Thyroid gland (tissue), 4 donors: ENCODE measurements around the gene ABHD12B. TPM values are rescaled to one million over a fixed set of nuclear protein-coding genes. Genes with fewer than 3 reads are reported as not detected.

Experiments used
- DNase-seq, 2 donors: peaks; one replicate each; pipeline ENCODE4 v3.0.0-alpha.2; 2019
- H3K27ac ChIP-seq, 3 donors: fragments of 200-600 bp; sonication (generic); 1 replicate in 2 of 3; 2 replicates in 1 of 3; pipeline ENCODE4 v1.5.1; 2016 to 2019; ENCODE audit warnings: mild to moderate bottlenecking in 1 of 3, moderate library complexity in 1 of 3
- H3K27me3 ChIP-seq: fragments of 200-600 bp; sonication (generic); one replicate; pipeline ENCODE4 v1.5.1; 2019
- H3K36me3 ChIP-seq, 2 donors: fragments of 200-600 bp; sonication (generic); one replicate each; pipeline ENCODE4 v1.5.1; 2016 to 2019
- H3K4me1 ChIP-seq, 2 donors: fragments of 200-600 bp; sonication (generic); one replicate each; pipeline ENCODE4 v1.5.1; 2017 to 2019
- H3K4me3 ChIP-seq, 3 donors: fragments of 200-600 bp; sonication (generic); replicated peaks in 1 of 3; 1 replicate in 2 of 3; 2 replicates in 1 of 3; pipeline ENCODE4 v1.5.1; 2016; ENCODE audit warnings: mild to moderate bottlenecking in 1 of 3
- H3K9me3 ChIP-seq: fragments of 200-600 bp; sonication (generic); one replicate; pipeline ENCODE4 v1.5.1; 2017
- CTCF ChIP-seq, 6 experiments: fragments of 200-600 bp in 3 of 6; fragments of 450-650 bp in 3 of 6; sonication (generic) in 3 of 6; IDR thresholded peaks; one replicate each; pipeline ENCODE4 v1.5.1; 2016 to 2019; ENCODE audit warnings: antibody characterized with exemption in 6 of 6, mild to moderate bottlenecking in 2 of 6, inconsistent platforms in 1 of 6, moderate library complexity in 1 of 6
- POLR2A ChIP-seq, 2 donors: fragments of 450-650 bp; IDR thresholded peaks; one replicate each; pipeline ENCODE4 v1.6.1; 2017; ENCODE audit warnings: antibody characterized with exemption in 2 of 2, mild to moderate bottlenecking in 2 of 2, moderate library complexity in 1 of 2
- WGBS, 2 donors: methylation state at CpG; one replicate each; pipeline ENCODE4 v1.1.5; 2017; 5-methylcytosine and 5-hydroxymethylcytosine counted together
- intact Hi-C: fragments of 100-400 bp; cut with DNase I; formaldehyde crosslinking; loops from one replicate; pipeline ENCODE4 v1.15.1; 2023
- total RNA-seq, 4 donors: library from RNA; depleted of rRNA; stranded (reverse); fragments of >200 nt; gene quantifications; one replicate each; pipeline ENCODE4 v1.2.3, GENCODE V29; 2016

Gene ABHD12B
- total RNA-seq, 4 donors from 2014 or later, result 0.11 TPM; not detected in 3

GRCh38 chr14:50935126-50936015 lies 63.5 kb downstream of the ABHD12B start:
- Histone ChIP-seq H3K4me3 (no peak overlapping the region), H3K27ac (no peak overlapping the region), H3K4me1 (no peaks in the 10 kb centered on the region), H3K27me3 (no peaks in the 10 kb centered on the region), H3K9me3 (no peaks in the 10 kb centered on the region), H3K36me3 (peaks cover 0 to 5% of the 10 kb centered on the region in 2 donors)
- TF ChIP-seq POLR2A (IDR thresholded peaks at IDR 0.05), result no peak
- no peak for TF ChIP-seq CTCF (IDR thresholded peaks at IDR 0.05)
- intact Hi-C loops, result no loop called here
- 81% methylated on average over 5 of the region's 5 CpGs for WGBS, 2 donors
- DNase-seq, result no peak

DNA sequence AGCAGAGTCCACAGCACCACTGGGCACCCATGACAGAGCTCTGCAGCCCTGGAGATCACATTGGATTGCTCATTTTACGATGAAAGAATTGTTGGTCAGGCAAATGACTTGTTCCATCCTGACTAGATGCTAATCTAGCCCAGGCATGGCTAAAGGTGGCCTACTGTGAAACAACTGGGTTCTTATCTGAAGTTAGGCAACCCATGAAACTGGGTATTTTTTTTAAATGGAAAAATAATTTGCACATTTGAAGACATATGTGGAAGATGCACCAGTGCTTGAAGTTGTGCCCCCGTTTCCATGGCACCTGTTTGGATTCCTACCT lies 64.1 kb downstream of the ABHD12B start:
- Histone ChIP-seq H3K4me1 (no peaks in the 10 kb centered on the region), H3K36me3 (peaks cover 0 to 3% of the 10 kb centered on the region in 2 donors), H3K4me3 (no peak overlapping the region), H3K27me3 (no peaks in the 10 kb centered on the region), H3K9me3 (no peaks in the 10 kb centered on the region), H3K27ac (no peak overlapping the region)
- intact Hi-C loops, result no loop called here
- 75 to 77% methylated on average over 2 of the region's 2 CpGs for WGBS, 2 donors
- TF ChIP-seq CTCF (IDR thresholded peaks at IDR 0.05) (no peak), POLR2A (IDR thresholded peaks at IDR 0.05) (no peak)
- no peak for DNase-seq

GRCh38 chr14:50936882-50937281 lies 65.0 kb downstream of the ABHD12B start:
- no peak for TF ChIP-seq POLR2A (IDR thresholded peaks at IDR 0.05)
- no peak for TF ChIP-seq CTCF (IDR thresholded peaks at IDR 0.05)
- Histone ChIP-seq H3K27me3 (no peaks in the 10 kb centered on the region), H3K27ac (no peak overlapping the region), H3K4me1 (no peaks in the 10 kb centered on the region), H3K9me3 (no peaks in the 10 kb centered on the region), H3K4me3 (no peak overlapping the region), H3K36me3 (no peaks in the 10 kb centered on the region)
- WGBS, 2 donors, result 89 to 91% methylated on average over 2 of the region's 2 CpGs
- intact Hi-C loops, result no loop called here
- DNase-seq, result no peak

GRCh38 chr14:50937325-50937724 lies 65.5 kb downstream of the ABHD12B start:
- Histone ChIP-seq H3K9me3 (no peaks in the 10 kb centered on the region), H3K4me3 (no peak overlapping the region), H3K36me3 (no peaks in the 10 kb centered on the region), H3K4me1 (no peaks in the 10 kb centered on the region), H3K27me3 (no peaks in the 10 kb centered on the region), H3K27ac (no peak overlapping the region)
- no peak for DNase-seq
- TF ChIP-seq CTCF (IDR thresholded peaks at IDR 0.05) (no peak), POLR2A (IDR thresholded peaks at IDR 0.05) (no peak)
- intact Hi-C loops, result no loop called here
- 64 to 74% methylated on average over 2 of the region's 2 CpGs for WGBS, 2 donors

GRCh38 chr14:50937800-50938199 lies 65.9 kb downstream of the ABHD12B start:
- DNase-seq, result no peak
- WGBS, 2 donors, result 86 to 87% methylated on average over 4 of the region's 4 CpGs
- H3K27me3 ChIP-seq, result no peaks in the 10 kb centered on the region
- H3K36me3 ChIP-seq, result no peaks in the 10 kb centered on the region
- H3K9me3 ChIP-seq, result no peaks in the 10 kb centered on the region
- no peaks in the 10 kb centered on the region for H3K4me1 ChIP-seq
- TF ChIP-seq CTCF (IDR thresholded peaks at IDR 0.05) (no peak), POLR2A (IDR thresholded peaks at IDR 0.05) (no peak)
- no peak overlapping the region for H3K4me3 ChIP-seq
- no peak overlapping the region for H3K27ac ChIP-seq
- intact Hi-C loops, result no loop called here
